ENCODE data around the gene ACTR3C.
"Not testable (repeated sequence)": the region's sequence is repeated elsewhere in the genome, so short reads cannot be mapped to it uniquely, and the experiment has no call there.

GRCh38 chr7:150283111-150283510 is 40.2 kb downstream of the ACTR3C start:
- not testable (repeated sequence) for TF ChIP-seq CTCF (conservative IDR thresholded peaks at IDR 0.05 in 1 of 2, IDR thresholded peaks at IDR 0.05 in 1 of 2; ENCODE audit: low read depth in 1 of 2, low read length in 2 of 2); EZH2 (IDR thresholded peaks at IDR 0.05; ENCODE audit: low read length, missing control alignments)

Data from fibroblast of lung (primary cell).